ENCODE data around the gene GLCE. TPM values are rescaled to one million over a fixed set of nuclear protein-coding genes. Genes with fewer than 3 reads are reported as not detected.

Gene GLCE
- total RNA-seq, 1 donor from 2014 or later, result 12.7 TPM

DNA sequence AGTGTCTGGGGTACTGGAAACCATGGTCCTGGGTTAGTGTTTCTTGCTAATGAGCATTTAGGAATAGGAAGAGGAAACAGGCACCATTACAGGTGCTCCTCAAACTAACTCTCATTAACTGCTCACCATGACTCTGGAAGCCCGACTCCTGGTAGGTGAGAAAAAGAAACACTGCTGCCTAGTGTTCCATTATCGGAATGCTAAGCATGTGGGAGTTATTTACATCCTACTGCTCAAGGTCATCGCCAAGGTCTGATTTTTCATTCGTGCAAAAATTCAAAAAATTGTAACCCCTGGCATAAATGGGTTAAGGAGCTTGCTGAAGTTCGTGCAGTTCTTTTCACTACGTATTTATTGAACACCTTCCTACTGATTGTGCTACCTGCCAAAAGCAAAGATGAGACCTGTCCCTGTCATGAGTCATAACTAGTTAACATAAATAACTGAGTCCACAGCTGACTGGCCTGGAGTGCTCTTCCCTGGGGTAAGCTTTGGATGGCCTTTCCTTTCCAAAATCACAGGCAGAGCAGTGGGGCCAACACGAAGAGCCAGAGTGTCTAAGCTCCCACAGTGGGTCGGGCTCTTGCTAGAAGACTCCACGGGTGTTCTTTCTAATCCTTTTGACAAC lies 115.6 kb downstream of the GLCE start:
- no peak overlapping the region for H3K4me3 ChIP-seq (ENCODE audit: low read depth, low read length)
- DNase-seq (ENCODE audit: low read depth), result no peak
- no peak for TF ChIP-seq CTCF (conservative IDR thresholded peaks at IDR 0.05; ENCODE audit: low read depth, low read length)

GRCh38 chr15:69277316-69277715 lies 116.9 kb downstream of the GLCE start:
- DNase-seq (ENCODE audit: low read depth), result no peak
- no peak for TF ChIP-seq CTCF (conservative IDR thresholded peaks at IDR 0.05; ENCODE audit: low read depth, low read length)
- no peak overlapping the region for H3K4me3 ChIP-seq (ENCODE audit: low read depth, low read length)

GRCh38 chr15:69279636-69280035 lies 119.2 kb downstream of the GLCE start:
- TF ChIP-seq CTCF (conservative IDR thresholded peaks at IDR 0.05; ENCODE audit: low read depth, low read length), result no peak
- no peak for DNase-seq (ENCODE audit: low read depth)
- H3K4me3 ChIP-seq (ENCODE audit: low read depth, low read length), result no peak overlapping the region

DNA sequence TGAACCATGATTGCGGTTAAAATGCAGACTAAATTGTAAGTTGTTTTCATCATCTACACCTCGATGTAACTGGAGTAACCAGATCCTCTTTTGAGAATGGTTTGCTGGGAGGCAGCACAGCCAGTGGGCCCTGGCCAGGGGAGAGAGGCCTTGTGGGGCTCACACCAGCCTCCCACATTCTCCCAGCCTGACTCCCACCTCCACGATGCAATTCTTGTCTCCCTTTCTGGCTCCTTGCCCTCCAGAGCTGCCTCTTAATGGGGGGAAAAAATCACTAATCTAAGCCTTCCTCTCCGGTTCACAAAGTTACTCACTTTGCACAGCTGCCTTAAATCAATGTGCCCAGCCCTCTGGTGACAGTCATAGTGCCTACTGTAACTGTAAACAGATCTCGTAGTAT lies 120.3 kb downstream of the GLCE start:
- no peak for DNase-seq (ENCODE audit: low read depth)
- no peak for TF ChIP-seq CTCF (conservative IDR thresholded peaks at IDR 0.05; ENCODE audit: low read depth, low read length)
- no peak overlapping the region for H3K4me3 ChIP-seq (ENCODE audit: low read depth, low read length)

DNA sequence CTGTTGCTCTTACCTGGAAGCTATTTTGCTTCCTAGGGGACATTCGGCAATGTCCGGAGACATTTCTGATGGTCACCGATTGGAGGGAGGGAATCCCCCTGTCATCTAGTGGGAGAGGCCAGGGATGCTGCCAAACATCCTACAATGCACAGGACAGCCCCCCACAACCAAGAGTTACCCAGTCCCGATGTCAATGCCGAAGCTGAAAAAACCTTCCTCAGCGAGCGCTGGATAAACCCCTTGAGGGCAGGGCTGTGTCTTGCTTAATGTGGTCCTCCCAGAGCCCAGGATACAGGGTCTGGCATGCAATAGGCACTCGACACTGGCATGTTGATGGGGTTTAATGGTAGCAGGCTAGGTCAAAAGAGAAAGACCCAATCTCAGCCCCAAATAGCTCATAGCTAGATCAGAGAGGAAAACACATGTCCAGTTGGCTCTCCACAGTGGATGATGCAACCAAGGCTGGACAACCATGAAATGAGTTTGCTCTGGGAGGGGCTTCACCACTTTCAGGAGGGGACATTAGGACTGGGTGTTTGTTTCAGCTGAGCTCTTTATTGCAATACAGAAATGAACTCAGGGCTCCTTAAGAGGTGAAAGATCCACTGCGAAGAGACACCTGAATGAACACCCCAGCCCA lies 121.8 kb downstream of the GLCE start:
- DNase-seq (ENCODE audit: low read depth), result no peak
- TF ChIP-seq CTCF (conservative IDR thresholded peaks at IDR 0.05; ENCODE audit: low read depth, low read length), result no peak
- no peak overlapping the region for H3K4me3 ChIP-seq (ENCODE audit: low read depth, low read length)

GRCh38 chr15:69285834-69286233 lies 125.4 kb downstream of the GLCE start:
- no peak for DNase-seq (ENCODE audit: low read depth)
- no peak overlapping the region for H3K4me3 ChIP-seq (ENCODE audit: low read depth, low read length)
- no peak for TF ChIP-seq CTCF (conservative IDR thresholded peaks at IDR 0.05; ENCODE audit: low read depth, low read length)

- DNase-seq (ENCODE audit: low read depth), result no peak
- no peak for TF ChIP-seq CTCF (conservative IDR thresholded peaks at IDR 0.05; ENCODE audit: low read depth, low read length)
- no peak overlapping the region for H3K4me3 ChIP-seq (ENCODE audit: low read depth, low read length)
These were observed 127.6 kb downstream of the GLCE start for GRCh38 chr15:69288011-69288410.

Data from epithelial cell of proximal tubule (primary cell).